BE2C (cell line): ENCODE measurements around the gene DEF6.
"Not testable (repeated sequence)": the region's sequence is repeated elsewhere in the genome, so short reads cannot be mapped to it uniquely, and the experiment has no call there.

Experiments
- DNase-seq: peaks from one replicate; pipeline ENCODE4 v3.0.0-alpha.2; 2020
- H3K27me3 ChIP-seq: fragments of 250-450 bp; sonication (Bioruptor Pico); 2 replicates; pipeline ENCODE4 v1.5.1; 2020; ENCODE audit warnings: mild to moderate bottlenecking
- H3K36me3 ChIP-seq: fragments of 250-450 bp; sonication (Bioruptor Pico); 2 replicates; pipeline ENCODE4 v1.5.1; 2020; ENCODE audit warnings: mild to moderate bottlenecking
- H3K4me1 ChIP-seq: fragments of 250-450 bp; sonication (Bioruptor Pico); 2 replicates; pipeline ENCODE4 v1.5.1; 2020
- H3K4me3 ChIP-seq: 2 replicates; pipeline ENCODE4 v1.5.1; 2011; ENCODE audit warnings: low read depth, low read length
- H3K9me3 ChIP-seq: fragments of 250-450 bp; sonication (Bioruptor Pico); 2 replicates; pipeline ENCODE4 v1.5.1; 2020
- CTCF ChIP-seq: IDR thresholded peaks from 2 replicates; pipeline ENCODE4 v1.5.1; 2012; ENCODE audit warnings: mild to moderate bottlenecking, low read depth, low read length

The DEF6 gene

DNA sequence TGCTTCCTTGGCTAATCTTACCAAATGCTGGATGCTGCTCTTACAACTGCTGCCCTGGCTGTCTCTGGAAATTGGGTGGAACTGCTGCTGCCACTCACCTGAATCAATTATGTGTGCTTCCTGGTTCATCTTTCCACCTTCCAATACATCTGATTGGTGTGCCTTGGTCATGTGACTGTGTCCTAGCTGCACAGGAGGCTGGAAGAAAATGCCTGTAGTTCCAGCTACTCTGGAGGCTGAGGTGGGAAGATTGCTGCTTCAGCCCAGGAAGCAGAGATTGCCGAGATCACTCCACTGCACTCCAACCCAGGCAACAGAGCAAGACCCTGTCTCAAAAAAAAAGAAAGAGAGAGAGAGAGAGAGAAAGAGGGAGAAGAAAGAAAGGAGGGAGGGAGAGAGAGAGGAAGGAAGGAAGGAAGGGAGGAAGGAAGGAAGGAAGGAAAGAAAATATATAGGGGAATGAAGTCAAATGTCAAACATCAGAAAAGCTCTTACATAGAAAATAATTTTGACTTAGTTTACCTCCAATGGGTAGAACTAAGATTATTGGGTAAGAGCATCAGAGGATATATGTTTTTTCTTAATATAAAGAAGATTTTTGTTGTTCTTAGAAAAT, 30.6 kb downstream of the DEF6 start:
- Histone ChIP-seq H3K27me3 (no peaks in the 10 kb centered on the region), H3K4me3 (no peak overlapping the region), H3K4me1 (no peaks in the 10 kb centered on the region), H3K9me3 (no peaks in the 10 kb centered on the region), H3K36me3 (no peaks in the 10 kb centered on the region)
- DNase-seq, result no peak
- no peak for TF ChIP-seq CTCF

DNA sequence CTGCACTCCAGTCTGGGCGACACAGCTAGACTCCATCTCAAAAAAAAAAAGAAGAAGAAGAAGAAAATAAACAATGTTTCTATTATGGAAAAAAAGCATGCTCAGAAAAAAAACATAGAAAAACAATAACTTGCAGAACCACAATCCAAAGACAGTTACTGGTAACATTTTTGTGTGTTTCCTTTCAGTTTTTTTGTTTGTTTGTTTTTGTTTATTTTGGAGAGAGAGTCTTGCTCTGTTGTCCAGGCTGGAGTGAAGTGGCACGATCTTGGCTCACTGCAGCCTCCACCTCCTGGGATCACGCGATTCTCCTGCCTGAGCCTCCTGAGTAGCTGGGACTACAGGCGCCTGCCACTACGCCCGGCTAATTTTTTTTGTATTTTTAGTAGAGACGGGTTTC, 31.3 kb downstream of the DEF6 start:
- not testable (repeated sequence) for H3K4me1 ChIP-seq, H3K4me3 ChIP-seq, H3K36me3 ChIP-seq, H3K27me3 ChIP-seq, DNase-seq, H3K9me3 ChIP-seq

GRCh38 chr6:35330541-35331119, 33.0 kb downstream of the DEF6 start:
- Histone ChIP-seq H3K4me3 (no peak overlapping the region), H3K9me3 (no peaks in the 10 kb centered on the region), H3K4me1 (no peaks in the 10 kb centered on the region), H3K27me3 (peaks cover 5% of the 10 kb centered on the region; the same call in 1 of the 2 replicates), H3K36me3 (no peaks in the 10 kb centered on the region)
- no peak for DNase-seq
- TF ChIP-seq CTCF, result no peak

DNA sequence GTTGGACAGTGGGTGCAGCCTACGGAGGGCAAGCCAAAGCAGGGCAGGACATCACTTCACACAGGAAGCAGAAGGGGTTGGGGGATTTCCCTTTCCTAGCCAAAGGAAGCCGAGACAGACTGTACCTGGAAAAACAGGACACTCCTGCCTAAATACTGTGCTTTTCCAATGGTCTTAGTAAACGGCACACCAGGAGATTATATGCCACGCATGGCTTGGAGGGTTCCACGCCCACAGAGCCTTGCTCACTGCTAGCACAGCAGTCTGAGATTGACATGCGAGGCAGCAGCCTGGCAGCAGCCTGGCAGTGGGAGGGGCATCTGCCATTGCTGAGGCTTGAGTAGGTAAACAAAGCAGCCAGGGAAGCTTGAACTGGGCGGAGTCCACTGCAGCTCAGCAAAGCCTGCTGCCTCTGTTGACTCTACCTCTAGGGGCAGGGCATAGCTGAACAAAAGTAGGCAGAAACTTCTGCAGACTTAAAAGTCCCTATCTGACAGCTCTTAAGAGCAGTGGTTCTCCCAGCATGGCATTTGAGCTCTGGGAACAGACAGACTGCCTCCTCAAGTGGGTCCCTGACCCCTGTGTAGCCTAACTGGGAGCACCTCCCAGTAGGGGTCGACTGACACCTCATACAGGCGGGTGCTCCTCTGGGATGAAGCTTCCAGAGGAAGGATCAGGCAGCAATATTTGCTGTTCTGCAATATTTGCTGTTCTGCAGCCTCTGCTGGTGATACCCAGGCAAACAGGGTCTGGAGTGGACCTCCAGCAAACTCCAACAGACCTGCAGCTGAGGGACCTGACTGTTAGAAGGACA, 34.7 kb downstream of the DEF6 start:
- not testable (repeated sequence) for H3K9me3 ChIP-seq, H3K4me1 ChIP-seq, H3K36me3 ChIP-seq, H3K4me3 ChIP-seq, H3K27me3 ChIP-seq
- peak; percentile 27 for TF ChIP-seq CTCF
- DNase-seq, result peak; percentile 48

- Histone ChIP-seq H3K36me3 (peaks cover 13% of the 10 kb centered on the region; the same call in 1 of the 2 replicates), H3K27me3 (no peaks in the 10 kb centered on the region), H3K4me1 (peaks cover 17% of the 10 kb centered on the region), H3K9me3 (no peaks in the 10 kb centered on the region), H3K4me3 (no peak overlapping the region)
- no peak for TF ChIP-seq CTCF
- no peak for DNase-seq
Measured at GRCh38 chr6:35341557-35341956, 43.9 kb downstream of the DEF6 start.

GRCh38 chr6:35342258-35343091, 44.9 kb downstream of the DEF6 start, which contains the start of gene PPARD:
PPARD (plus strand) TSS chr6:35342558; CDS start chr6:35411088, 68,530 bp downstream.
- Histone ChIP-seq H3K4me3 (peak within 1 kb of the TSS; percentile 88), H3K27me3 (no peaks in the 10 kb centered on the region), H3K36me3 (peaks cover 14% of the 10 kb centered on the region; the same call in 1 of the 2 replicates), H3K4me1 (peaks cover 15% of the 10 kb centered on the region), H3K9me3 (no peaks in the 10 kb centered on the region)
- DNase-seq, result peak; percentile 99
- peak; percentile 91 for TF ChIP-seq CTCF
